ENCODE data around the gene CXXC5.

DNA sequence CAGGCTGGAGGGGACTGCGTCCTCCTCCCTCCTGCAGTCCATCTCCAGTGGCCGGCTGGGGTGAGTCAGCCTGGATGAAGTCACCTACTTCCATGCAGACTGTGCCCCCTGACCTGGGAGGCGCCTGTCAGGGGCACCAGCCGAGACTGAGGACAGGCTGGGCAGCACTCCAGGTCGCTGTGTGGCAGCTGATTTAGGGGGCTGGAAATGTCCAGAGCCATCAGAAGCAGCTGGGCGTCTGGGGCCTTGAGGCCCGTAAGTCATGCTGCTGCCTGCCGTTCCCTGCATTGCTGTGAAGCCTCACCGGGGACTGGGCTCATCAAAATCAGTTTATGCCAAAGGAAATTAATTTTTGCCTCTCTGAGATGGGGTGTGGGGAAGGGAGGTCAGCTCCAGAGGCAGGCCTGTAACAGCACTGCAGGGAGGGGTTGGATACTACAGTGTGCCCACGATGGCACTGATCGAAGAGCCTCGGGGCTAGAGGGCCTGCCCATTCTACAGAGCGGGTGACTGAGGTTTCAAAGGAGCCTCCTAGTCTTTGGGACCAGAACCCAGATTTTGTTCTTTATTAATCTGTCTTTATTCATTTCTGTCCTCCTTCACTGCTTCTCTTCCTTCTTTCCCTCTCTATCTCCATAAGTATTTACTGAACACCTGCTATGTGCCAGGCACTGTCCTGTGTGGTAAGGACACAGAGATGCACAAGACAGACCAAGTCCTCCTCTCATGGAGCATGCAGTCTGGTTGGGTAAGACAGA is 77.1 kb downstream of the CXXC5 start:
- TF ChIP-seq, protein P1, sequence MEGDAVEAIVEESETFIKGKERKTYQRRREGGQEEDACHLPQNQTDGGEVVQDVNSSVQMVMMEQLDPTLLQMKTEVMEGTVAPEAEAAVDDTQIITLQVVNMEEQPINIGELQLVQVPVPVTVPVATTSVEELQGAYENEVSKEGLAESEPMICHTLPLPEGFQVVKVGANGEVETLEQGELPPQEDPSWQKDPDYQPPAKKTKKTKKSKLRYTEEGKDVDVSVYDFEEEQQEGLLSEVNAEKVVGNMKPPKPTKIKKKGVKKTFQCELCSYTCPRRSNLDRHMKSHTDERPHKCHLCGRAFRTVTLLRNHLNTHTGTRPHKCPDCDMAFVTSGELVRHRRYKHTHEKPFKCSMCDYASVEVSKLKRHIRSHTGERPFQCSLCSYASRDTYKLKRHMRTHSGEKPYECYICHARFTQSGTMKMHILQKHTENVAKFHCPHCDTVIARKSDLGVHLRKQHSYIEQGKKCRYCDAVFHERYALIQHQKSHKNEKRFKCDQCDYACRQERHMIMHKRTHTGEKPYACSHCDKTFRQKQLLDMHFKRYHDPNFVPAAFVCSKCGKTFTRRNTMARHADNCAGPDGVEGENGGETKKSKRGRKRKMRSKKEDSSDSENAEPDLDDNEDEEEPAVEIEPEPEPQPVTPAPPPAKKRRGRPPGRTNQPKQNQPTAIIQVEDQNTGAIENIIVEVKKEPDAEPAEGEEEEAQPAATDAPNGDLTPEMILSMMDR (IDR thresholded peaks at IDR 0.05), result no peak
- TF ChIP-seq EP300 (IDR thresholded peaks at IDR 0.05), result no peak
